HG02970 (cell line): ENCODE results near the gene AGR2.
"Not testable (repeated sequence)": the region's sequence is repeated elsewhere in the genome, so short reads cannot be mapped to it uniquely, and the experiment has no call there.

ENCODE experiments used
- ATAC-seq: cut with Tn5 transposase; IDR thresholded peaks from one replicate; pipeline ENCODE4 v1.9.1; 2021; ENCODE audit warnings: mild to moderate bottlenecking, moderate library complexity, moderate number of reproducible peaks; ENCODE audit not compliant: unreplicated experiment, low FRiP score

Gene AGR2

GRCh38 chr7:16776053-16776452 lies 28.7 kb downstream of the AGR2 start:
- ATAC-seq, result no peak

- no peak for ATAC-seq
These were observed 29.8 kb downstream of the AGR2 start for GRCh38 chr7:16774986-16775385.

DNA sequence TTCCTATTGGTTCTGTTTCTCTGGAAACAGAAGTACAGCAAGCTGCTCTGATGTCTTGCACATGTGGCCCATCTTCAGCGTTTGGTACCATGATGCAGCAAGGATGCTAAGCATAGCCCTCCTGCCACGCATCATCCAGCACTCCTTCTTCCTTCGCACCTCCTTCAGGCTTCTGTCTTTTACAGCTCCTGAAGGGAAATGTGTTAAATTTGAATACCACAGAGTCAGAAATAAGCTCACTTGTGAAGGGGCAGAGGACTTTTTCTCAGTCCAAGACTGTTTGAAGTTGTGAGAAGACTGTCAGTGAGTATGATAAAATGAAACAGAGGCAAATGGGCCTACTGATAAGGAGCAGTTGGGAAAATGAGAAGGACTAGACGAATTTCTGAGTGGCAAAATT lies 30.5 kb downstream of the AGR2 start:
- no peak for ATAC-seq

DNA sequence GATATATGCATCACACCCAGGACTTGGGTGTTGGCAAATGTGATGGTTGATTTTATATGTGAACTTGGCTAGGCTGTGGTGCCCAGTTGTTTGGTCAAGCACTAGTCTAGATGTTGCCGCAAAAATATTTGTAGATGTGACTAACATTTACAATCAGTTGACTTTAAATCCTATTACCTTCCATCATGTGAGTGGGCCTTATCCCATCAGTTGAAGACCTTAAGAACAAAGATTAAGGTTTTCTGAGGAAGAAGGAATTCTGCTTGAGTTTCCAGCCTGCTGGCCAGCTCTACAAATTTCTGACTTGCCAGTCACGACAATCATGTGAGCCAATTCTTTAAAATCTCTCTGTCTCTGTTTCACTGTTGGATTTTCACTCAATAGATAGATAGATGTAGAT lies 30.9 kb downstream of the AGR2 start:
- ATAC-seq, result no peak

DNA sequence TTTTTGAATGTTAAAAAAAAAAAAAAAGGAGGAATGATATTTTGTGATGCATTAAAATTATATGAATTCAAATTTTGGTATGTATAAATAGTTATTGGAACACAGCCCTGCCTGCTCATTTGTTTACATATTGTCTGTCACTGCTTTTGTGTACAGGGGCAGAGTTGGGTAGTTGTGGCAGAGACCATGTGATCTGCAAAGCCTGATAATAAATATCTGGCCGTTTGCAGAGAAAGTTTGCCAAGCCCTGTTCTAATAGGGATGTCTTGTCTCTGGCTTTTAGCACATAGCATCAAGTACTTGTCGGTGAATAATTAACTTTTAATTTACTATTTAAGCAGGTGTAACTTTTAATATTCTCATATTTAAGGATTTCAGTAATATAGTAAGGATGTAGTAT lies 31.5 kb downstream of the AGR2 start:
- ATAC-seq, result no peak

DNA sequence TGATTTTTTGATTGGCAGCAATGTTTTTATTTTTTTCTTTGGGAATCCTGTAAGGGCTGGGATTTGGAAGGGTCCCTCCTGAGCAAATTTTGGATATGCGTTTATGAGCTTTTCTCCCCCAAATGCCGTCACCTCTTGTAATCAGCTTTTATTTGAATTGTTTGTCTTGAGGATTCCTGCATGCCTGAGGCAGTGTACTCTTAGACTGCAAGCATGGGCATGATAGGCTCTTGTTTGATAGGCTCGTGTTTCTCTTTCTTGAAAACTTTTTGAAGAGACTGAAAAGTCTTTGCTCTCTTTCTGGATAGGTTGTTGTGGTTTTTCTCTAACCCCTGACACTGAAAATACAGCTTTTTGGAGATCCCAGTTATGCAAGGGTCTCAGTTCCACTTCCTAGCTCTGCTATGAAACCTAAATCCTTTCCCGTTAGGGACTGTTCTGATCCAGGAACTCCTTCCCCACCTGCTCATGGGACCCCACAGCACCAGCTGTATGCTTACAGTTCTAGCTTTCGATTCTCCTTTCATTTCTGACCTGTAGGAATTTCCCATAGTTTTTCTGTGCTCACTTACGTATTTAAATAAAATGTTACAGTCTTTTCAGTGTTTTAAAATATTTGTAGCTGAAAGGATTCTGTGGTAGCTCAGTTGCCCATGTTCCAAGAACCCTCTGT lies 34.0 kb downstream of the AGR2 start:
- no peak for ATAC-seq

GRCh38 chr7:16769994-16770393 lies 34.8 kb downstream of the AGR2 start:
- not testable (repeated sequence) for ATAC-seq

DNA sequence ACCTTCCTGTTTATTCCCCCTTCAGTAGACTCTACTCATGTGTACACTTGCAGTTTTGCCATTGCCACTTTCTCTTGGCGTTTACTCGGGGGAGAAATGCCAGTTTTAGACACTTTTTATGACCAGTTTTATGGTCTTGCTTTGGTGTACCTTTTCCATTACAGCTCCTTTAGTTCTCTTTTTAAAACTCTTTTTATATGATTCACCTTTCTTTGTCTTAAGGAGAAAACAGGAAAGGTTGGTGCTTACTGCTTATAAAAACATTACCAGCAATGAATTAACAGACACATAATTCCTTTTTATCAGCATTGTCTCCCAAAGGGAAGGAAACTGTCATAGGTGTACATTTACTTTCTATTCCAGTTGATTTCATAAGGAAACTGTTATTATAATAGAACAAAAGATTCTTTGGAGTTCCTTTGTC lies 39.4 kb downstream of the AGR2 start:
- ATAC-seq, result no peak

DNA sequence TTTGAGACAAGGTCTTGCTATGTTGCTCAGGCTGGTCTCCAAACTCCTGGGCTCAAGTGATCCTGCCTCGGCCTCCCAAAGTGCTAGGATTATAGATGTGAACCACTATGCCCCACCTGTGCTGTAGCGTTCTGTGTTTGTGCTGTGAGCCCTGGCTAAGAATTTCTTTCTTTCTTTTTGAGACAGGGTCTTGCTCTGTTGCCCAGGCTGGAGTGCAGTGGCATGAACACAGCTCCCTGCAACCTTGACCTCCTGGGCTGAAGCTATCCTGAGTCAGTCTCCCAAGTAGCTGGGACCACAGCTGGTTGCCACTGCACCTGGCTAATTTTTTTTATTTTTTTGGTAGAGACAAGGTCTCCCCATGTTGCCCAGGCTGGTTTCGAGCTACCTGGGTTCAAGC lies 39.9 kb downstream of the AGR2 start:
- no peak for ATAC-seq

DNA sequence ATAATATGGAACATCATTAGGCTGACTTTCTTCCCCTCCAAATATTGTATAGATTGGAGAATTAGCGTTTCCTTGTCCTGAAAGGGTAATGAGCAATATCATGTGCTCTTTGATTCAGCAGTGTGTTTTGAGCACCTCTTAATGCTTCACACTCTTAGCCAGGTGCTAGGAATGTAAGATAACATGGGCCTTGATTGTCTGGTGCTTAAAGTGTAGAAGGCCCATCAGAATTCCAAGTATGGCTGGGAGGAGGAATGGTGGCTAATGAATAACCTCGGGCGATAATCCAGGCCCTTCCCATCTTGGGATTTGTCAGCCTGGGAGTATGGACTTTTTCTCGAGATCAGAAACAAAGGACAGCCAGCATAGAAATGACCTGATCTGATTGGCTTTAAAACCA lies 42.6 kb downstream of the AGR2 start:
- ATAC-seq, result no peak

- ATAC-seq, result no peak
These were observed 45.0 kb downstream of the AGR2 start for GRCh38 chr7:16759840-16760239.

- ATAC-seq, result no peak
These were observed 45.9 kb downstream of the AGR2 start for GRCh38 chr7:16758631-16759611.

GRCh38 chr7:16758036-16758435 lies 46.8 kb downstream of the AGR2 start:
- no peak for ATAC-seq

- no peak for ATAC-seq
These were observed 49.4 kb downstream of the AGR2 start for GRCh38 chr7:16755397-16755796.

DNA sequence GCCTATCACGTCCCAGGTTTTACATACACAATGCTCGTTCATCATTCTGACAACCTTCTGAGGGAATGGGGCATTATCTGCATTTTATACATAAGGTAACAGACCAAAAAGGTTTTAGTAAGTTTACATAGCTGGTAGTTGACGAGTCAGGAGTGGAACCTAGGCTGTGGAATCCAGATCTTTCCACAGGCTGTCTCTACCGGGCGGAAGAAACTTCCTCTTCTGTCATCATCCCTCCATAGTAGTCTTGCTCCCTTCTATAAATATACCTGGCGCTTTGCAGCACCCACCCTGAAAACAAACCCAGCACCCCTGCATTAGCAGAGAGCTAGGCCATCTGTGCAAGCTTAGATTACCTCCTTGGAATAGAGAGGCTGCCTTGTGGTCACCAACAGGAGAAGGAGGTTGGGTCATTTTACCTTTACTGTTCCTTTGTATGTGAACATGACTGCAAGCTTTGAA lies 49.9 kb downstream of the AGR2 start:
- ATAC-seq, result no peak

DNA sequence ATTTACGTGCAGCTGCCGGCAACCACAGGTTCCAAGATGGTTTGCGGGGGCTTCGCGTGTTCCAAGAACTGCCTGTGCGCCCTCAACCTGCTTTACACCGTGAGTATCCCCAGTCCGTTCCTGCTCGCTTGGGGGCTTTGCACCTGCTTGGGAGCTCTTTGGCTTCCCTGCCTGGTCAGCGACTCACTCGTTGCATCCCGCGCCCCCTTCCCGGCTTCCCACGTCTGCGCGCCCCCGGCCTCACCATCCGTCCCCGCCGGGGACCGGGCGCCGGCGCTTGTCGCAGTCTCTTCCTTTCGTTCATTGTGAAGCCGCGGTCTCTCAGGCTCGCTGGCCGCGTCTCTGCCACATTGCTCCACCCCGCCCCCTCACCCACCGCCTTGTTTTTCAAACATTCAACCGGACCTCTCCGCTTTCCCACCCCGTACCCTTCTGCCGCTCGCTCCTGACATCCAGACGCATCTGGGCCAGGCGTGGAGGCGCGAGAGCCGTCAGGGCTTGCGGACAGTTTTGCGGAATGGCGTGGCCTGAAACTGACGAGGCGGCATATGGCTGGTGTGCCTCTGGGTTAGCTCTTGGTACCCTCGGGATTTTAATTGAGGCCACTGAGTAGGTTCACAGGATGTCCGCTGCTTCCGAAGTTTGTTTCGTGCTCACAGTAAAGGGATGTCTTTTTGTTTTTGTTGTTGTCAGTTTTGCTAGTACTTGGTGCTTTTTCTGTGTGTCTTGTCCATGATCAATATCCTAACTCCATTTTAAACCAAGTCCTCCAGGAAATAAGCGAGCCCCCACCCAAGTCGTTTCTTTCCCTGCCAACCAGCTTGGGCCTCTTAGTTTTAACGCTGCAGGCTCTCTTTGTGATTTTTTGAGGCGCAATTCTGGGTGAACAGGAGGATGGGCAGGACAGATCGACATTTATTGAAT lies 50.6 kb downstream of the AGR2 start:
- ATAC-seq, result no peak

GRCh38 chr7:16753102-16753931 lies 51.5 kb downstream of the AGR2 start, which contains the start of gene TSPAN13:
Gene TSPAN13 (plus strand): TSS chr7:16753755. CDS start chr7:16753968, 213 bp downstream.
- peak; percentile 45 for ATAC-seq

- ATAC-seq, result no peak
These were observed 57.7 kb downstream of the AGR2 start for GRCh38 chr7:16747102-16747501.

- ATAC-seq, result no peak
These were observed 59.2 kb downstream of the AGR2 start for GRCh38 chr7:16745645-16746044.
